Measurements from ENCODE around the gene CYBRD1.
A peak's percentile ranks its signal among the peaks of the same experiment; 100 is the strongest.
"Not testable (repeated sequence)": the region's sequence is repeated elsewhere in the genome, so short reads cannot be mapped to it uniquely, and the experiment has no call there.

Gene CYBRD1, protein sequence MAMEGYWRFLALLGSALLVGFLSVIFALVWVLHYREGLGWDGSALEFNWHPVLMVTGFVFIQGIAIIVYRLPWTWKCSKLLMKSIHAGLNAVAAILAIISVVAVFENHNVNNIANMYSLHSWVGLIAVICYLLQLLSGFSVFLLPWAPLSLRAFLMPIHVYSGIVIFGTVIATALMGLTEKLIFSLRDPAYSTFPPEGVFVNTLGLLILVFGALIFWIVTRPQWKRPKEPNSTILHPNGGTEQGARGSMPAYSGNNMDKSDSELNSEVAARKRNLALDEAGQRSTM

DNA sequence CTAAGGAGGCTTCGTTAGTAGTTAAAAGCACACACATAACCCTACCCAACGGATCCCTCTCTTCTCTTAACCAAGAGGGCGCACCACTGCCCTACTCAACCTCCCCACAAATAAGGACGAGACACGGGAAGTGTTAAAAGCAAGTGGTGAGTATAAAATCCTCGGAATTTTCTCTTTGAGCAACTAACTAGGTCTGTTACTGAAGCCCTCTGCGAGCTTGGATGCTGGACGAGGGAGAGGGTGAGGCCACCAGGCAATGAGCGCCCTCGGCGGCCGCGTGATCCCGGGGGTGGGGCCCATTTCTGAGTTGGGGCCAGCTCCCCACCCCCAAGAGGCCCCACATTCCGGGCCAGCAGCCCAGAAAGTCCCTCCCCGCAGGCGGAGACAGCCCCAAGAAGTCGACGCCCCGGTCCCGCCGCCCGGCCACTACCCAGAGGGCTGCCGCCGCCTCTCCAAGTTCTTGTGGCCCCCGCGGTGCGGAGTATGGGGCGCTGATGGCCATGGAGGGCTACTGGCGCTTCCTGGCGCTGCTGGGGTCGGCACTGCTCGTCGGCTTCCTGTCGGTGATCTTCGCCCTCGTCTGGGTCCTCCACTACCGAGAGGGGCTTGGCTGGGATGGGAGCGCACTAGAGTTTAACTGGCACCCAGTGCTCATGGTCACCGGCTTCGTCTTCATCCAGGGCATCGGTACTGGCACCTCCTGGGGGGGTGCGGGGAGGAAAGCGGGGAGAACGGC, at the start of gene CYBRD1:
Gene CYBRD1 (plus strand): TSS at position 423 of the 736 bp plus-strand sequence. CDS start 72 bp downstream, at position 495.
- Mint-ChIP-seq H3K4me3 (peak within 1 kb of the TSS; percentile 83), H3K27me3 (peaks cover 64% of the 10 kb centered on the region), H3K36me3 (ENCODE audit: low read depth) (peaks cover 2% of the 10 kb centered on the region), H3K9me3 (no peaks in the 10 kb centered on the region), H3K4me1 (ENCODE audit: low read depth) (peaks cover 12% of the 10 kb centered on the region), H3K27ac (peak within 1 kb of the TSS; percentile 40)
- DNase-seq: peak; percentile 46

DNA sequence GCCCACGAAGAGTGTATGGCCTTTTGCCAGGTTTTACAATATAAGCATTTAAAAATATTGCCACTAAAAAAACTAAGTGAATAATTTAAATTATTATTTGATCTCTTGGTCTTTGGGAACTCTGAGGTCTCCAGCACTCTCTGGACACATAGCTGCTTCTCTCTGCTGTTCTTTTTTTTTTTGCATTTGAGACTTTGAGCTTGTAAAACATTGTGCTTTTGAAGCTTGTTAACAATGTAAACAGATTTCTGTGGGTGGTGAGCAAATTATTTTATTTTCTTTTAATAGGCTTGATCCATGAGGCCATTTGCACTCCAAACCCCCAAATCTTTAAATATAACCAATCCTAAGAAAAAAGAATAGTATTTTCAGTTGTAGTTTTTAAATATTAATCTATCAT, 46.3 kb upstream of the CYBRD1 start:
- Mint-ChIP-seq H3K9me3 (no peaks in the 10 kb centered on the region), H3K4me1 (ENCODE audit: low read depth) (peaks cover 5% of the 10 kb centered on the region), H3K4me3 (no peak overlapping the region), H3K27me3 (no peaks in the 10 kb centered on the region), H3K27ac (no peak overlapping the region), H3K36me3 (ENCODE audit: low read depth) (peaks cover 84% of the 10 kb centered on the region)
- no peak for DNase-seq

DNA sequence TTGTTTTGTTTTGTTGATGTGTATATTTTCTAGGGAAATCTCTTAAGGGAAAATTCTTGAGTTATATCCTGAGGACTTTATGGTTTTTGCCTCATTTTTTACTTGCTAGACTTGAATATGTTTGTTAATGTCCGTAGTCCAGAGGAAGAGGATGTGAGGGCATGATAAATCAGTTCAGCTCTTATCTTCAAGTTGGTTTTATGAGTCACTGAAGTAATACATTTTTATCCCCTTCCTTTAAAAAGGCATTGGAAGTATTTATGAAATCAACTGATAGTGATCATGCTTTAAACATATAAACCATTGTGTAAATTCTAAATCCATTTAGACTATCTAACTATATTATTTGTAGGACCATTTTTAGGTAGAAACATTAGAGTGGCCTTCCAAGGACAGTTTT, 43.9 kb upstream of the CYBRD1 start:
- Mint-ChIP-seq H3K27ac (no peak overlapping the region), H3K9me3 (no peaks in the 10 kb centered on the region), H3K36me3 (ENCODE audit: low read depth) (peaks cover 92% of the 10 kb centered on the region), H3K27me3 (no peaks in the 10 kb centered on the region), H3K4me1 (ENCODE audit: low read depth) (peaks cover 5% of the 10 kb centered on the region), H3K4me3 (no peak overlapping the region)
- DNase-seq: no peak

DNA sequence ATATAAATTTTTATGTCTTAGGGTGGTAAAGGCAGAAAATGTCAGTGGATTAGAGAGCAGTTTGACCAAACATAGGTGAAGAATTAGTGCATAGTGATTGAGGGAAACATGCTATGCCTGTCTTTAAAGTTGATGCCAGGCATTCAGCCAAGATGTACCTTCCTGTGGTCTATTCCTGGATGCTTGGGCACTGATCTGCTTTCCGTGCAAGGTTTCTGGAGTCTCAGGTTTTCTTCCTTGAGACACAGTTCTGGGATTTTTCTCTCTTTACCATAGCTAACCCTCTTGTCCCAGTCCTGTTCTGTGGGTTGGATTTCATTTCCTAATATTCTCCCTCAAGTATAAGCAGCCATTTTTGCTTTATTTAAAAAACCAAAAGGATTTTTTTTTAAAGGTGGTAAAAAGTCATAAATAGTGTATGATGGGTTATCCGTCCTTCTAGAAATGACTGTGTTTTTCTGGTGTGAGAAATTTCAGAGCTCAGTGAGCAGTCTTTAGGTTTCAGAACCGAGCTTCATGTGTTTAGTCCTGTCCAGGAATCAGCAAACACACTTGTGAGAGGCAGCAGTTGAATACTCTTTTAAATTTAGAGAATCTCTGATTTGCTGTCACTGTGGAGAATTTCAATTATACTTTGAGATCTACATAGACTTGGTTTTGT, 43.0 kb upstream of the CYBRD1 start:
- H3K27ac Mint-ChIP-seq: no peak overlapping the region
- no peaks in the 10 kb centered on the region for H3K27me3 Mint-ChIP-seq
- H3K36me3 Mint-ChIP-seq (ENCODE audit: low read depth): peaks cover 88% of the 10 kb centered on the region
- peaks cover 8% of the 10 kb centered on the region for H3K4me1 Mint-ChIP-seq (ENCODE audit: low read depth)
- H3K4me3 Mint-ChIP-seq: no peak overlapping the region
- no peak for DNase-seq
- H3K9me3 Mint-ChIP-seq: no peaks in the 10 kb centered on the region

- no peak overlapping the region for H3K4me3 Mint-ChIP-seq
- no peaks in the 10 kb centered on the region for H3K9me3 Mint-ChIP-seq
- H3K4me1 Mint-ChIP-seq (ENCODE audit: low read depth): peaks cover 17% of the 10 kb centered on the region
- no peaks in the 10 kb centered on the region for H3K27me3 Mint-ChIP-seq
- H3K36me3 Mint-ChIP-seq (ENCODE audit: low read depth): peaks cover 87% of the 10 kb centered on the region
- H3K27ac Mint-ChIP-seq: no peak overlapping the region
- no peak for DNase-seq
Observed at GRCh38 chr2:171480908-171481307, 41.4 kb upstream of the CYBRD1 start.

GRCh38 chr2:171482308-171482707, 40.0 kb upstream of the CYBRD1 start:
- no peak for DNase-seq
- peaks cover 87% of the 10 kb centered on the region for H3K36me3 Mint-ChIP-seq (ENCODE audit: low read depth)
- no peak overlapping the region for H3K27ac Mint-ChIP-seq
- H3K9me3 Mint-ChIP-seq: no peaks in the 10 kb centered on the region
- H3K4me1 Mint-ChIP-seq (ENCODE audit: low read depth): peaks cover 17% of the 10 kb centered on the region
- no peak overlapping the region for H3K4me3 Mint-ChIP-seq
- no peaks in the 10 kb centered on the region for H3K27me3 Mint-ChIP-seq

GRCh38 chr2:171482877-171483276, 39.4 kb upstream of the CYBRD1 start:
- peaks cover 88% of the 10 kb centered on the region for H3K36me3 Mint-ChIP-seq (ENCODE audit: low read depth)
- H3K4me1 Mint-ChIP-seq (ENCODE audit: low read depth): peaks cover 17% of the 10 kb centered on the region
- no peak overlapping the region for H3K4me3 Mint-ChIP-seq
- peaks cover under 1% of the 10 kb centered on the region for H3K9me3 Mint-ChIP-seq
- H3K27ac Mint-ChIP-seq: no peak overlapping the region
- no peaks in the 10 kb centered on the region for H3K27me3 Mint-ChIP-seq
- DNase-seq: no peak

DNA sequence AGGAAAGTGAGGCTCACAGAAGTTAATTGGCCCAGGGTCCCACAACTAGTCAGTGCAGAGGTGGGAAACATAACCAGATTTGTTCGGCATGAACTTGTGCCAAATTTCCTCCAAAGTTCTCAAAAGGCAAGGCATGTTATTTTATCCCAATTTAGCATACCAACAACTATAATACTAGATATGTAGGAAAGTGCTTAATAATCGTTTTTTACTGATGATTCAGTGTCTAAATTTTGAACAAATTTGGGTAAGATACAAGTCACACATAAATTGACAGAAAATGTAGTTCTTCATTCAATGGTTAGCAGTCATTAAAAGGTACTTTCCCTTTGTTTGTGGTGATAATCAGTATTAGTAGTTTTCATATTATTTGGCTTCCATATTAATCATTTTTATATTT, 38.5 kb upstream of the CYBRD1 start:
- no peak overlapping the region for H3K4me3 Mint-ChIP-seq
- H3K27me3 Mint-ChIP-seq: no peaks in the 10 kb centered on the region
- peaks cover 17% of the 10 kb centered on the region for H3K4me1 Mint-ChIP-seq (ENCODE audit: low read depth)
- no peak overlapping the region for H3K27ac Mint-ChIP-seq
- no peak for DNase-seq
- peaks cover 88% of the 10 kb centered on the region for H3K36me3 Mint-ChIP-seq (ENCODE audit: low read depth)
- H3K9me3 Mint-ChIP-seq: peaks cover 6% of the 10 kb centered on the region

DNA sequence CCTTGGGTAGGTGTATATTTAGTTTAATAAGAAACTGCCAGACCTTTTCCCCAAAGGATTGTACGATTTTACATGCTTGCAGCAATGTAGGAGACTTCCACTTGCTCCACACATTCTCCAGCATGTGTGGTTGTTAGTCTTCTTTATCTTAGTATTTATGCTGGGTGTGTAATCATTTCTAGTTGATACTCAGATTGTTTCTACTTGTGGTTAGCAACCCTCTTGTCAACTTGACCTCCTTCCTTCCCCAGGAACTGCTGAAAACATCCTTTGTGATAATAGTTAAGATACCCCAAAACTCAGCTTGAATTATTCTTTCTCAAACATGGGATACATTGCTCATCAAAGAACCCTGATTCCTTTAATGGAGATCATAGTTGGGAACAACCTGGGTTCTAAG, 37.2 kb upstream of the CYBRD1 start:
- Mint-ChIP-seq H3K27me3 (no peaks in the 10 kb centered on the region), H3K27ac (no peak overlapping the region), H3K36me3 (ENCODE audit: low read depth) (peaks cover 79% of the 10 kb centered on the region), H3K4me3 (no peak overlapping the region), H3K4me1 (ENCODE audit: low read depth) (peaks cover 12% of the 10 kb centered on the region), H3K9me3 (peaks cover 12% of the 10 kb centered on the region)
- DNase-seq: no peak

DNA sequence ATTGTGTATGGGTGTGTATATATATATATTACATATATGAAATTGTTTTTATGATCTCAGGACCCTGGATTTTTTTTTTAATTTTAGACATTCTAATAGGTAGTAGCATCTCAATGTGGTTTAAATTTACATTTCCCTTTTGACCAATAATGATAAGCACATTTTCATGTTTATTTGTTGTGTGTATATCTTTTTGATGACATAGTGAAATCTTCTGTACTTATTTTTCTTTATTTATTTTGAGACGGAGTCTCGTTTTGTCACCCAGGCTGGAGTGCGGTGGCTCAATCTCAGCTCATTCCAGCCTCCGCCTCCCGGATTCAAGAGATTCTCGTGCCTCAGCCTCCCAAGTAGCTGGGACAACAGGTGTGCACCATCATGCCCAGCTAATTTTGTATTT, 35.1 kb upstream of the CYBRD1 start:
- Mint-ChIP-seq H3K9me3 (peaks cover 12% of the 10 kb centered on the region), H3K36me3 (ENCODE audit: low read depth) (peaks cover 64% of the 10 kb centered on the region), H3K27me3 (no peaks in the 10 kb centered on the region), H3K4me3 (no peak overlapping the region), H3K27ac (no peak overlapping the region), H3K4me1 (ENCODE audit: low read depth) (peaks cover 12% of the 10 kb centered on the region)
- DNase-seq: no peak

GRCh38 chr2:171487803-171488259, 34.4 kb upstream of the CYBRD1 start:
- Mint-ChIP-seq H3K9me3 (peaks cover 12% of the 10 kb centered on the region), H3K27me3 (no peaks in the 10 kb centered on the region), H3K4me1 (ENCODE audit: low read depth) (peaks cover 12% of the 10 kb centered on the region), H3K27ac (no peak overlapping the region), H3K4me3 (no peak overlapping the region), H3K36me3 (ENCODE audit: low read depth) (peaks cover 58% of the 10 kb centered on the region)
- no peak for DNase-seq

DNA sequence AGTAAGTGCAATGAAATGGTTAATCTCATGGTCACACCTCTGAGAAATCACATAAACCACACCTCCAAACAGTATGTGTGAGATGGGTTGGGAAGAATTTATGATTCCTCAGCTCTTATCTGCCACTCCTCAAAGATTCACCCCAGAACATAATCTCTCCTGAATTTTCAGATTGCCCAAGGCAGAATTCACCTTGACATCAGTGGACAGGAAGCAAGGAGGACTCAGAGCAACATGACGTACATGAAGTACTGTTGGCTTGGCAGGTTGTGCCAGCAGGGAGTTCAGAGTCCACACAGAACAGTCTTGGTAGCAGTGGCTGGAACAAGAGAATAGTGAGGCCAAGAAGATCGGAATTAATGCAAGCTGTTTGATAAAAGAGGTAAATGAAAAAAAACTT, 31.7 kb upstream of the CYBRD1 start:
- Mint-ChIP-seq H3K4me1 (ENCODE audit: low read depth) (no peaks in the 10 kb centered on the region), H3K27ac (no peak overlapping the region), H3K27me3 (no peaks in the 10 kb centered on the region), H3K9me3 (peaks cover 12% of the 10 kb centered on the region), H3K36me3 (ENCODE audit: low read depth) (peaks cover 36% of the 10 kb centered on the region), H3K4me3 (no peak overlapping the region)
- no peak for DNase-seq

GRCh38 chr2:171491292-171491691, 31.0 kb upstream of the CYBRD1 start:
- Mint-ChIP-seq H3K9me3 (peaks cover 12% of the 10 kb centered on the region), H3K4me1 (ENCODE audit: low read depth) (no peaks in the 10 kb centered on the region), H3K4me3 (no peak overlapping the region), H3K27ac (no peak overlapping the region), H3K36me3 (ENCODE audit: low read depth) (peaks cover 32% of the 10 kb centered on the region), H3K27me3 (no peaks in the 10 kb centered on the region)
- DNase-seq: no peak

GRCh38 chr2:171492664-171493063, 29.6 kb upstream of the CYBRD1 start:
- no peak for DNase-seq
- no peak overlapping the region for H3K27ac Mint-ChIP-seq
- no peaks in the 10 kb centered on the region for H3K27me3 Mint-ChIP-seq
- peaks cover 22% of the 10 kb centered on the region for H3K36me3 Mint-ChIP-seq (ENCODE audit: low read depth)
- H3K4me3 Mint-ChIP-seq: no peak overlapping the region
- H3K9me3 Mint-ChIP-seq: peaks cover 16% of the 10 kb centered on the region
- H3K4me1 Mint-ChIP-seq (ENCODE audit: low read depth): no peaks in the 10 kb centered on the region

DNA sequence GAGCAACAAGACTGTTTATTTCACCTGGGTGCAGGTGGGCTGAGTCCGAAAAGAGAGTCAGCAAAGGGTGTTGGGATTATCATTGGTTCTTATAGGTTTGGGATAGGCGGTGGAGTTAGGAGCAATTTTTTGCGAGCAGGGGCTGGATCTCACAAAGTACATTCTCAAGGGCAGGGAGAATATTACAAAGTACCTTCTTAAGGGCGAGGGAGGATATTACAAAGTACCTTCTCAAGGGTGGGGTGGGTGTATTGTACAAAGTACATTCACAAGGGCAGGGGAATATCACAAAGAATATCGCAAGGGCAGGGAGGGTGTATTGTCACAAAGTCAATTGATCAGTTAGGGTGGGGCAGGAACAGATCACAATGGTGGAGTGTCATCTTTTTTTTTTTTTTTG, 24.6 kb upstream of the CYBRD1 start:
- not testable (repeated sequence) for H3K4me1 Mint-ChIP-seq (ENCODE audit: low read depth); H3K27me3 Mint-ChIP-seq; H3K27ac Mint-ChIP-seq; H3K4me3 Mint-ChIP-seq; H3K9me3 Mint-ChIP-seq; H3K36me3 Mint-ChIP-seq (ENCODE audit: low read depth); DNase-seq
